Measurements from ENCODE around the gene KCNH8. TPM values are rescaled to one million over a fixed set of nuclear protein-coding genes. Genes with fewer than 3 reads are reported as not detected.

The KCNH8 gene
- total and polyA plus RNA-seq, 2 of the 4 experiments (the other 2 are of a cell fraction): not detected

- ChIA-PET CTCF (no interaction called here), POLR2A (ENCODE audit: unreplicated experiment) (no interaction called here)
- H3K27me3 ChIP-seq (ENCODE audit: control insufficient read depth, insufficient read depth, low read length): no peaks in the 10 kb centered on the region
- no peak overlapping the region for H4K5ac ChIP-seq (ENCODE audit: low read depth, low read length)
- no peaks in the 10 kb centered on the region for H3K9me1 ChIP-seq (ENCODE audit: insufficient read depth, low read length)
- H3K9ac ChIP-seq (ENCODE audit: low read depth, low read length): no peak overlapping the region
- H2BK20ac ChIP-seq (ENCODE audit: low read depth, low read length): no peak overlapping the region
- peaks cover 5% of the 10 kb centered on the region for H3K9me3 ChIP-seq (ENCODE audit: control insufficient read depth, insufficient read depth, low read length)
- no peak for DNase-seq
- H3K4ac ChIP-seq (ENCODE audit: low read depth, low read length): no peak overlapping the region
- no peak overlapping the region for H3K23ac ChIP-seq (ENCODE audit: low read depth, low read length)
- in situ Hi-C loops (cut with MboI; ENCODE audit: low sequenced_read_pairs): no loop called here
- intact Hi-C loops (cut with micrococcal nuclease): no loop called here
- H3K4me2 ChIP-seq (ENCODE audit: low read depth, low read length): no peak overlapping the region
- dilution Hi-C loops (cut with HindIII; ENCODE audit: low sequenced_read_pairs, unreplicated experiment): no loop called here
- no peak overlapping the region for H3K4me3 ChIP-seq (ENCODE audit: insufficient read depth, low read depth, low read length)
- no peak overlapping the region for H3K14ac ChIP-seq (replicated peaks; ENCODE audit: low read depth, low read length)
- H2AK9ac ChIP-seq (replicated peaks; ENCODE audit: low read depth, low read length, poor library complexity): no peak overlapping the region
- H2BK15ac ChIP-seq (ENCODE audit: low read depth, low read length): no peak overlapping the region
- no CpG with 5 or more reads among the region's 3 CpGs for WGBS, 2 experiments (ENCODE audit: extremely low coverage in 2 of 2, insufficient read length in 1 of 2)
- H2AK5ac ChIP-seq (ENCODE audit: low read depth, low read length): no peak overlapping the region
- H3K36me3 ChIP-seq (ENCODE audit: control insufficient read depth, insufficient read depth, low read length): no peaks in the 10 kb centered on the region
- no peaks in the 10 kb centered on the region for H4K20me1 ChIP-seq (ENCODE audit: insufficient read depth, low read length)
- no peak overlapping the region for H2BK120ac ChIP-seq (ENCODE audit: low read depth, low read length)
- BruUV-seq (replicated peaks): no TSS peak
- H2BK5ac ChIP-seq (ENCODE audit: low read depth, low read length, poor library complexity, severe bottlenecking): no peak overlapping the region
- no peak overlapping the region for H3K18ac ChIP-seq (ENCODE audit: low read depth, low read length)
- no peaks in the 10 kb centered on the region for H3K79me1 ChIP-seq (ENCODE audit: low read depth in 1 of 2, low read length in 2 of 2)
- no peak for ATAC-seq (ENCODE audit: low read depth)
- H3K56ac ChIP-seq (ENCODE audit: extremely low read depth, insufficient read depth, low read length): no peak overlapping the region
- H3K4me1 ChIP-seq (ENCODE audit: control insufficient read depth, insufficient read depth, low read length): no peaks in the 10 kb centered on the region
- no peak for TF ChIP-seq FOS (IDR thresholded peaks at IDR 0.05; ENCODE audit: low read depth, low read length)
- no peak for TF ChIP-seq BHLHE40 (IDR thresholded peaks at IDR 0.05; ENCODE audit: low read depth, low read length)
- no peak for TF ChIP-seq POLR2A (IDR thresholded peaks at IDR 0.05; ENCODE audit: low read depth, low read length)
- TF ChIP-seq RCOR1 (IDR thresholded peaks at IDR 0.05; ENCODE audit: insufficient replicate concordance, low read length): no peak
- no peak for TF ChIP-seq CEBPB (IDR thresholded peaks at IDR 0.05; ENCODE audit: low read depth, low read length)
- H3K27ac ChIP-seq (ENCODE audit: insufficient read depth, low read length): no peak overlapping the region
- no peak overlapping the region for H2AFZ ChIP-seq (replicated peaks; ENCODE audit: low read length, poor library complexity)
- no peak overlapping the region for H4K8ac ChIP-seq (ENCODE audit: low read depth in 2 of 2, low read length in 2 of 2)
- H4K91ac ChIP-seq (ENCODE audit: insufficient read depth, low read depth, low read length): no peak overlapping the region
Measured at GRCh38 chr3:19392150-19392549, 243.8 kb downstream of the KCNH8 start.
